Measurements from ENCODE around the gene NACC2.

GRCh38 chr9:135968083-135968476 is 127.0 kb downstream of the NACC2 start:
- TF ChIP-seq POLR2A (IDR thresholded peaks at IDR 0.05) = no peak
- TF ChIP-seq, protein P1, sequence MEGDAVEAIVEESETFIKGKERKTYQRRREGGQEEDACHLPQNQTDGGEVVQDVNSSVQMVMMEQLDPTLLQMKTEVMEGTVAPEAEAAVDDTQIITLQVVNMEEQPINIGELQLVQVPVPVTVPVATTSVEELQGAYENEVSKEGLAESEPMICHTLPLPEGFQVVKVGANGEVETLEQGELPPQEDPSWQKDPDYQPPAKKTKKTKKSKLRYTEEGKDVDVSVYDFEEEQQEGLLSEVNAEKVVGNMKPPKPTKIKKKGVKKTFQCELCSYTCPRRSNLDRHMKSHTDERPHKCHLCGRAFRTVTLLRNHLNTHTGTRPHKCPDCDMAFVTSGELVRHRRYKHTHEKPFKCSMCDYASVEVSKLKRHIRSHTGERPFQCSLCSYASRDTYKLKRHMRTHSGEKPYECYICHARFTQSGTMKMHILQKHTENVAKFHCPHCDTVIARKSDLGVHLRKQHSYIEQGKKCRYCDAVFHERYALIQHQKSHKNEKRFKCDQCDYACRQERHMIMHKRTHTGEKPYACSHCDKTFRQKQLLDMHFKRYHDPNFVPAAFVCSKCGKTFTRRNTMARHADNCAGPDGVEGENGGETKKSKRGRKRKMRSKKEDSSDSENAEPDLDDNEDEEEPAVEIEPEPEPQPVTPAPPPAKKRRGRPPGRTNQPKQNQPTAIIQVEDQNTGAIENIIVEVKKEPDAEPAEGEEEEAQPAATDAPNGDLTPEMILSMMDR (IDR thresholded peaks at IDR 0.05) = no peak

Measured in ovary (tissue), 3 donors.